ENCODE results near the gene HMCN1. TPM values are rescaled to one million over a fixed set of nuclear protein-coding genes. Genes with fewer than 3 reads are reported as not detected.
"Not testable (repeated sequence)": the region's sequence is repeated elsewhere in the genome, so short reads cannot be mapped to it uniquely, and the experiment has no call there.

Gene HMCN1
- total RNA-seq, 2 experiments from 2014 or later, result not detected

GRCh38 chr1:185862235-185862634 lies 128.0 kb downstream of the HMCN1 start:
- ChIA-PET CTCF (no interaction called here), POLR2A (no interaction called here)
- no peak for DNase-seq
- H3K36me3 Mint-ChIP-seq, result no peaks in the 10 kb centered on the region
- H3K27me3 Mint-ChIP-seq, result peaks cover 3% of the 10 kb centered on the region
- H3K27ac Mint-ChIP-seq, result no peak overlapping the region
- no peaks in the 10 kb centered on the region for H3K9me3 Mint-ChIP-seq
- intact Hi-C loops (cut with micrococcal nuclease), result no loop called here
- no peaks in the 10 kb centered on the region for H3K4me1 Mint-ChIP-seq (ENCODE audit: low read depth)
- no peak overlapping the region for H3K4me3 Mint-ChIP-seq

DNA sequence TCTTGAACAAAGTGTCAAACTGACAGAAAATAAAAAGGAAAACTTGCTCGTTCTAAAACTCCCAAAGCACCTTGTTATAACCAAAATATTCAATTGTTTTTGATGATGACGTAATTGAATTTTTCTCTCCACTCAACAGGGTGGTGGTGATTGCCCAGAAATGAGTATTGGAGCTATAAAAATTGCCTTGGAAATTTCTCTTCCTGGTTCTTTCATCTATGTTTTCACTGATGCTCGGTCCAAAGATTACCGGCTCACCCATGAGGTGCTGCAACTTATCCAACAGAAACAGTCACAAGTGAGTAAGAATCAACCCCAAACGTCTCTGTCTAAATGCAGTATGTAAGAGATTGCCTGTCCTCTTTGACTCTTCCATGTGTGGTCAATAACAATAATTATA lies 130.1 kb downstream of the HMCN1 start:
- H3K27me3 Mint-ChIP-seq, result peaks cover 4% of the 10 kb centered on the region
- no peak overlapping the region for H3K4me3 Mint-ChIP-seq
- no peaks in the 10 kb centered on the region for H3K9me3 Mint-ChIP-seq
- no peak overlapping the region for H3K27ac Mint-ChIP-seq
- H3K36me3 Mint-ChIP-seq, result no peaks in the 10 kb centered on the region
- ChIA-PET CTCF (no interaction called here), POLR2A (no interaction called here)
- intact Hi-C loops (cut with micrococcal nuclease), result no loop called here
- no peak for DNase-seq
- H3K4me1 Mint-ChIP-seq (ENCODE audit: low read depth), result no peaks in the 10 kb centered on the region

DNA sequence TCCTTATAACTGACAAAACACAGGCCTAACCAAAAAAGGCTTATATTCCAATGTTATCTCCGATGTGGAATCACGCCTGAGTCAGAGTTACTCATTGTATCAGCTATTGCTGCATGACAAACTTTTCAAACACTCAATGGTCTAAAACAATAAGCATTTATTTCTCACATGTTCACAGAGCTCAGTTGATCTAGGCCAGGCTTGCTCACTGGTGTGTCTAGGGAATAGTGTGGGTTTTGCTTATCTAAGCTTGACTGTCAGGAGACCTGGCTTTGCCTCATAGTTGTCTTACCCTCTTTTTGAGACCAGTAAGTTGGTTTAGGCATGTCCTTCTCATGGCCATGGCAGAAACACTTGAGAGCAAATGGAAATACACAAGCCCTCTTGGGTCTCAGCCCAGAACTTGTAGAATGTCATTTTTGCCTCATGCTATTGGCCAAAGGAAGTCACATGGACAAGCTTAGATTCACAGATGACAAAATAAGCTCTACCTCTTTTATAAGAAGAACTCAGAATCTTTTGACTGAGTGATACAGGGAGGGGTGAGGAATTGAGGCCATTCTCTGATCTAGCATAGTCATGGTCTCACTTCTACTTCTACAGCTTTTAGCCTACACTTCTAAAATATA lies 130.8 kb downstream of the HMCN1 start:
- Mint-ChIP-seq H3K36me3 (no peaks in the 10 kb centered on the region), H3K27ac (no peak overlapping the region), H3K27me3 (peaks cover 4% of the 10 kb centered on the region), H3K9me3 (no peaks in the 10 kb centered on the region), H3K4me1 (ENCODE audit: low read depth) (no peaks in the 10 kb centered on the region), H3K4me3 (no peak overlapping the region)
- DNase-seq, result no peak
- ChIA-PET CTCF (no interaction called here), POLR2A (no interaction called here)
- intact Hi-C loops (cut with micrococcal nuclease), result no loop called here

GRCh38 chr1:185869590-185869989 lies 135.4 kb downstream of the HMCN1 start:
- H3K4me3 Mint-ChIP-seq, result no peak overlapping the region
- no peak for DNase-seq
- peaks cover 2% of the 10 kb centered on the region for H3K27me3 Mint-ChIP-seq
- ChIA-PET CTCF (no interaction called here), POLR2A (no interaction called here)
- no peaks in the 10 kb centered on the region for H3K36me3 Mint-ChIP-seq
- H3K9me3 Mint-ChIP-seq, result no peaks in the 10 kb centered on the region
- H3K27ac Mint-ChIP-seq, result no peak overlapping the region
- intact Hi-C loops (cut with micrococcal nuclease), result no loop called here
- H3K4me1 Mint-ChIP-seq (ENCODE audit: low read depth), result no peaks in the 10 kb centered on the region

DNA sequence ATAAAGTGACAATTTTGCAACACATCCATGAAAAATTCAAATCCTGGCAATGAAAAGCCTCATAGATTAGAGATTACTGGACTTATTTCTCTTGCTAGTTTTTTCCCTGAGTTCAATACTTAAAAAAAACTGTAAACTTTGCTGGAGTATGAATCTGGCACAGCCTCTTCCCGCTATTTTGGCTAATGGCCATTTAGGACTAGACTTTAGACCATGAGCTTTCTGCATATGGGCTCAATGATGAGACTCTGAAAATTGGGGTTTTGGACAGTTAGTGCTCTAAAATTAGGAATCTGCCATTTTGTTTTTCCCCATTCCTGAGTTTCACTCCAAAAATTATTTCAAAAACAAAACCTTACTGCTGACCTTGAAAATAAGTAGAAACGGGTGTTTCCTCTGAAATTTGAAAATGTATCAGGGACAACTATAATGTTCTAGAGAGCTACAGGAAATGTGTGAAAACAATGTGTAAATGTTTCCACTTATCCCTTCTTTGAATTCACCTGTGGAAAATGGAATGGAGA lies 137.5 kb downstream of the HMCN1 start:
- intact Hi-C loops (cut with micrococcal nuclease), result no loop called here
- no peak for DNase-seq
- ChIA-PET CTCF (no interaction called here), POLR2A (no interaction called here)
- Mint-ChIP-seq H3K9me3 (no peaks in the 10 kb centered on the region), H3K4me3 (no peak overlapping the region), H3K4me1 (ENCODE audit: low read depth) (no peaks in the 10 kb centered on the region), H3K27ac (no peak overlapping the region), H3K27me3 (peaks cover 2% of the 10 kb centered on the region), H3K36me3 (no peaks in the 10 kb centered on the region)

GRCh38 chr1:185874246-185874645 lies 140.1 kb downstream of the HMCN1 start:
- H3K27ac Mint-ChIP-seq, result no peak overlapping the region
- H3K4me3 Mint-ChIP-seq, result no peak overlapping the region
- H3K27me3 Mint-ChIP-seq, result peaks cover 1% of the 10 kb centered on the region
- CTCF ChIA-PET, result no interaction called here
- H3K4me1 Mint-ChIP-seq (ENCODE audit: low read depth), result no peaks in the 10 kb centered on the region
- H3K36me3 Mint-ChIP-seq, result no peaks in the 10 kb centered on the region
- no peak for DNase-seq
- intact Hi-C loops (cut with micrococcal nuclease), result no loop called here
- POLR2A ChIA-PET, result no interaction called here
- no peaks in the 10 kb centered on the region for H3K9me3 Mint-ChIP-seq

DNA sequence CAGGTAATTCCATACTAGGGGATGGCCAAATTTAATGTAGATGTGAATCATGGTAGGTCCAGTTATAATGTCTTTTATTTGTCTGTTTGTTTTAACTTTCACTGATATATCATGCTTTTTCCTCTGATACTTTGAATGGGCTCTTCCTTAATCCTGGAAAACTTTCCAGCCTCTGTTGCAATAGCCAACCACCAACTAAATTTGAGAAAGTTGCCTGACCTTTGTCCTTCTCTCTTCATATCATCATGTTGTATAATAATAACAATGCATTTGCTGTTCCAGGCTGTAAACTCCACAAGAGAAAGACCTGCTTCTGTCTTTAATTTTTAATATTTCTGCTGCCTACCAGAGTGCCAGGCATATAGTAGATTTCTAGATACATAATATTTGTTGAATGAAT lies 146.1 kb downstream of the HMCN1 start:
- Mint-ChIP-seq H3K4me1 (ENCODE audit: low read depth) (no peaks in the 10 kb centered on the region), H3K4me3 (no peak overlapping the region), H3K9me3 (no peaks in the 10 kb centered on the region), H3K36me3 (no peaks in the 10 kb centered on the region), H3K27ac (no peak overlapping the region), H3K27me3 (no peaks in the 10 kb centered on the region)
- ChIA-PET CTCF (no interaction called here), POLR2A (no interaction called here)
- intact Hi-C loops (cut with micrococcal nuclease), result no loop called here
- DNase-seq, result no peak

DNA sequence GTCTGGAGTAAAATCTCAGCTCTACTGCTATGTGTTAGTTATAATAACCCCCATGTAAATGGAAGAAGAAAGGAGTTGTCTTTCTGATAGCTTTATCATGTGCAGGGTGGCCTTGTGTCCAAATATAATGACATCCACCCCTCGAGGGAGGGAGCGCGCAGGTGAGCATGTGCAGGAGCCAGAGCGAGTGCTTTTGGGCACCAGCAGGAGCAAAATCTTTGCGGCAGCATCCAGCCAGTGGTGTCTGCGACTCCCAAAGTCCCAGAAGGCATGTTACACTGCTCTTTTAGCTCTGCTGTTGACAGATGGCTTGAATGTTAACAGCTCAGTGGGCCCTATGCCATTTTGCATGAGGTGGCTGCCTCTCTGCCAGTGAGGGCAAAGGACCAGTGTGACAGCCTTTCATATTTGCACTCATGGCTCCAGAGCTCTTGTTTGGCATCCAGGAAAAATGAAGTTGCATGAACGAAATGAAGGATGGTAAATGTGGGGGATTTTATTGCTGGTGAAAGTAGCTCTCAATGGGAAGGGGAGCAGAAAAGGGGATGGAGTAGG lies 146.7 kb downstream of the HMCN1 start:
- Mint-ChIP-seq H3K9me3 (no peaks in the 10 kb centered on the region), H3K4me3 (no peak overlapping the region), H3K36me3 (no peaks in the 10 kb centered on the region), H3K27ac (no peak overlapping the region), H3K27me3 (no peaks in the 10 kb centered on the region), H3K4me1 (ENCODE audit: low read depth) (no peaks in the 10 kb centered on the region)
- CTCF ChIA-PET, result no interaction called here
- no peak for DNase-seq
- POLR2A ChIA-PET, result no interaction called here
- intact Hi-C loops (cut with micrococcal nuclease), result no loop called here

DNA sequence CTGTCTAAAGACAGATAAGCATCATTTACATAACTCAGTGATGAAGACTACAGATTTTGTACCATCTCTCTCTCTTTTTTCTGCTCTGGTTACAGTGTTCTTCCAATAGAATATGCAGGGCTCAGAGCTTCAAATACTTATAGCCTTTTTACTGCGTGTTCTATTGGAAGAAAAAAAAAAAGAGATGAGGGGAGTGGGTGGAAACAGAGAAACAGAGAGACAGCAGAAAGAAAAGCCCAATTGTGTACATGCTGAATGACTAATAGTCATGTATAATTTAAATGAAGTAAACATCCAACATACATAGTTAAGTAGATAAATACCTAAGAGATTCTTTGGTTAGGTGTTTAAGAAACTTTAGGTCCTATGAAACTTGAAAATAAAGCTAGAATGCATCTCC lies 151.9 kb downstream of the HMCN1 start:
- no peaks in the 10 kb centered on the region for H3K27me3 Mint-ChIP-seq
- intact Hi-C loops (cut with micrococcal nuclease), result no loop called here
- ChIA-PET CTCF (no interaction called here), POLR2A (no interaction called here)
- no peaks in the 10 kb centered on the region for H3K9me3 Mint-ChIP-seq
- no peak overlapping the region for H3K4me3 Mint-ChIP-seq
- no peak overlapping the region for H3K27ac Mint-ChIP-seq
- no peaks in the 10 kb centered on the region for H3K4me1 Mint-ChIP-seq (ENCODE audit: low read depth)
- H3K36me3 Mint-ChIP-seq, result no peaks in the 10 kb centered on the region
- DNase-seq, result no peak

DNA sequence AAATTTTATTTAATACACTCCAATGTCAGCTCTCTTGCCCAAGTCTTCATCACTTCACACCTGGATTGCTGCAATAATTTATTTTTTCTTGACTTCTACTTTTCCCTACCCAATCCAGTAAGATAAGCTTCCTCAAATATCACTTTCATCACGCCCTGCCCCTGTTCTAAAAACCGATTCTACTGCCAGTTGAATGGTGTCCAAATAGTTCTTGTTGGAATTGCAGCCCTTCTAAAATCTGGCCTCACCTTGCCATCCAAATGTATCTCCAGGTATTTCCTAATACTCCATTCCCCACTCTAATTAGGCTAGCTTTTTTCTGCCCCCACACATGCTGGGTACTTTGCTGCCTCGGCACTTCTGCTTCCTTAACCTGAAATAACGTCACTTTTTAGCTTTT lies 152.5 kb downstream of the HMCN1 start:
- Mint-ChIP-seq H3K4me3 (no peak overlapping the region), H3K4me1 (ENCODE audit: low read depth) (no peaks in the 10 kb centered on the region), H3K27ac (no peak overlapping the region), H3K27me3 (no peaks in the 10 kb centered on the region), H3K9me3 (no peaks in the 10 kb centered on the region), H3K36me3 (no peaks in the 10 kb centered on the region)
- ChIA-PET POLR2A (no interaction called here), CTCF (no interaction called here)
- intact Hi-C loops (cut with micrococcal nuclease), result no loop called here
- DNase-seq, result no peak

DNA sequence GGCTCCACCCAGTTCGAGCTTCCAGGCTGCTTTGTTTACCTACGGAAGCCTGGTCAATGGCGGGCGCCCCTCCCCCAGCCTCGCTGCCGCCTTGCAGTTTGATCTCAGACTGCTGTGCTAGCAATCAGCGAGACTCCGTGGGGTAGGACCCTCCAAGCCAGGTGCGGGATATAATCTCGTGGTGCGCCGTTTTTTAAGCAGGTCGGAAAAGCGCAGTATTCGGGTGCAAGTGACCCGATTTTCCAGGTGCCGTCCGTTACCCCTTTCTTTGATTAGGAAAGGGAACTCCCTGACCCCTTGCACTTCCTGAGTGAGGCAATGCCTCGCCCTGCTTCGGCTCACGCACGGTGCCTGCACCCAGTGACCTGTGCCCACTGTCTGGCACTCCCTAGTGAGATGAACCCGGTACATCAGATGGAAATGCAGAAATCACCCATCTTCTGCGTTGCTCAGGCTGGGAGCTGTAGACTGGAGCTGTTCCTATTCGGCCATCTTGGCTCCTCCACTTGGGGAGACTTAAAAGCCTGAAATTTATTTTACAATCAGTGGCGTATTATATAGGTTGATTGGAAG lies 158.7 kb downstream of the HMCN1 start:
- H3K9me3 Mint-ChIP-seq; intact Hi-C loops (cut with micrococcal nuclease); H3K4me1 Mint-ChIP-seq (ENCODE audit: low read depth); H3K36me3 Mint-ChIP-seq; H3K27ac Mint-ChIP-seq; CTCF ChIA-PET; H3K27me3 Mint-ChIP-seq; H3K4me3 Mint-ChIP-seq; POLR2A ChIA-PET; DNase-seq: not testable (repeated sequence)

DNA sequence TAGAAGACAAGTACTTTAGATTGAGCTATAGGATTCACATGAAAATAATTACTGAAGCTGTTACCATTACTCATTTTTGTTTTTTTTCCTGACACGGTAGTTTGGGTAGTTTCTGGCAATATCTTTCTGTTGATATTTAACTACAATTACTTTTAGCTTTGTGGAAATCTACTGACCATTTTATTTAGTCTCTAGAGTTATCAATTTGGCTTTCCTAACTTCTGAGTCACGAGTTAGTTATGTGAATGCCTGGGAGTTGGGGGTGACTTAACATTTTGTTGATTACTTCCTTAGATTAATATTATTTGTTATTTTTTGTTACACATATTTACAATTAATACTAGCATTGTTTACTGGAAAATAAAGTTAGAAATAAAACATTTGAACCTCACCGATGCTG lies 160.6 kb downstream of the HMCN1 start:
- ChIA-PET CTCF (interaction anchor here (0.6 kb wide), 1 partner anchor 711 kb away, joined by 3 read pairs; no protein-coding TSS in a partner anchor), POLR2A (no interaction called here)
- Mint-ChIP-seq H3K36me3 (no peaks in the 10 kb centered on the region), H3K4me3 (no peak overlapping the region), H3K27ac (no peak overlapping the region), H3K27me3 (no peaks in the 10 kb centered on the region), H3K4me1 (ENCODE audit: low read depth) (no peaks in the 10 kb centered on the region), H3K9me3 (no peaks in the 10 kb centered on the region)
- intact Hi-C loops (cut with micrococcal nuclease), result no loop called here
- no peak for DNase-seq

GRCh38 chr1:185895208-185895900 lies 161.2 kb downstream of the HMCN1 start:
- H3K27me3 Mint-ChIP-seq, result no peaks in the 10 kb centered on the region
- no peak for DNase-seq
- POLR2A ChIA-PET, result no interaction called here
- no peak overlapping the region for H3K27ac Mint-ChIP-seq
- intact Hi-C loops (cut with micrococcal nuclease), result no loop called here
- H3K36me3 Mint-ChIP-seq, result no peaks in the 10 kb centered on the region
- H3K9me3 Mint-ChIP-seq, result no peaks in the 10 kb centered on the region
- CTCF ChIA-PET, result no interaction called here
- no peaks in the 10 kb centered on the region for H3K4me1 Mint-ChIP-seq (ENCODE audit: low read depth)
- H3K4me3 Mint-ChIP-seq, result no peak overlapping the region

All from activated CD4-positive, alpha-beta memory T cell treated with anti-CD3 and anti-CD28 coated beads for 36 hours (primary cell).